Heart left ventricle (tissue), 13 donors: ENCODE measurements around the gene KCP.

ENCODE experiments used
- CTCF ChIP-seq, 12 donors: fragments of 200-600 bp; sonication (generic) in 4 of 12; IDR thresholded peaks; one replicate each; pipeline versions ENCODE4 v1.5.0 to v1.8.0; 2018 to 2022; ENCODE audit warnings: antibody characterized with exemption in 12 of 12, mild to moderate bottlenecking in 5 of 12
- POLR2A ChIP-seq, 2 donors: fragments of 450-650 bp; IDR thresholded peaks; one replicate each; pipeline ENCODE4 v1.6.1; 2017; ENCODE audit warnings: antibody characterized with exemption in 2 of 2, mild to moderate bottlenecking in 2 of 2, moderate library complexity in 2 of 2
- donor health status: ischemic (EF 13 %, LVEDD 7.1; RV severe dilation, severe dysfunction).
- donor health status: DM: no; HTN: yes; CAD: no.
- donor health status: DM: no; HTN: no; CAD: no.
- donor health status: ischemic (EF 25% LVEDD 6.9; RV normal size, moderate dysfunction).
- donor health status: ischemic (EF 25% LVEDD 5.7; RV mildly dilated, moderate dysfunction).
- donor health status: ischemic (EF 35%, LVEDD 5.7; RV mildly dilated, moderate dysfunction).
- donor health status: nonischemic (EF 11% LVEDD 7.7; RV severe dilation, severe dysfunction).
- donor health status: DM: yes; HTN: yes; CAD: no.
- donor health status: PGD.
- donor health status: ischemic (EF 29% LVEDD 5.4; RV normal size, mild dysfunction).
- donor health status: nonischemic (EF 23%, LVEDD 6.1; RV moderate dilation, normal function).

- TF ChIP-seq CTCF (IDR thresholded peaks at IDR 0.05) (no peak), POLR2A (IDR thresholded peaks at IDR 0.05) (no peak)
Measured at GRCh38 chr7:128848289-128849155, 62.0 kb downstream of the KCP start.
